DMS153 treated with DMSO at 0.1 percent for 48 hours (cell line): ENCODE results near the gene MNT.

ENCODE experiments used
- DNase-seq: peaks from one replicate; lab custom pipeline; 2025; ENCODE audit not compliant: unreplicated experiment; lab: John Stamatoyannopoulos, UW

The MNT gene

GRCh38 chr17:2383628-2384167, 17.2 kb downstream of the MNT start:
- no peak for DNase-seq

GRCh38 chr17:2380950-2381649, 19.8 kb downstream of the MNT start:
- DNase-seq, result no peak

- DNase-seq, result no peak
Observed at GRCh38 chr17:2380226-2380922, 20.5 kb downstream of the MNT start.

GRCh38 chr17:2379489-2380225, 21.2 kb downstream of the MNT start:
- no peak for DNase-seq

- DNase-seq, result no peak
Observed at GRCh38 chr17:2378905-2379304, 22.0 kb downstream of the MNT start.

- no peak for DNase-seq
Observed at GRCh38 chr17:2377659-2378058, 23.2 kb downstream of the MNT start.

- DNase-seq, result no peak
Observed at GRCh38 chr17:2376107-2376506, 24.8 kb downstream of the MNT start.

GRCh38 chr17:2375406-2375805, 25.5 kb downstream of the MNT start:
- no peak for DNase-seq

- DNase-seq, result no peak
Observed at GRCh38 chr17:2374549-2375285, 26.1 kb downstream of the MNT start.

- no peak for DNase-seq
Observed at GRCh38 chr17:2373179-2373578, 27.7 kb downstream of the MNT start.

GRCh38 chr17:2372681-2373080, 28.2 kb downstream of the MNT start:
- no peak for DNase-seq

GRCh38 chr17:2372180-2372579, 28.7 kb downstream of the MNT start:
- DNase-seq, result no peak

GRCh38 chr17:2371183-2372130, 29.4 kb downstream of the MNT start:
- no peak for DNase-seq

- no peak for DNase-seq
Observed at GRCh38 chr17:2370211-2370589, 30.7 kb downstream of the MNT start.

GRCh38 chr17:2369551-2370210, 31.2 kb downstream of the MNT start:
- no peak for DNase-seq

GRCh38 chr17:2369039-2369438, 31.8 kb downstream of the MNT start:
- DNase-seq, result no peak

- no peak for DNase-seq
Observed at GRCh38 chr17:2368359-2368758, 32.5 kb downstream of the MNT start.

- DNase-seq, result no peak
Observed at GRCh38 chr17:2366747-2367494, 33.9 kb downstream of the MNT start.

- no peak for DNase-seq
Observed at GRCh38 chr17:2365132-2365531, 35.7 kb downstream of the MNT start.
